ENCODE data around the gene CCDC200.
"Not testable (repeated sequence)": the region's sequence is repeated elsewhere in the genome, so short reads cannot be mapped to it uniquely, and the experiment has no call there.

Gene CCDC200

GRCh38 chr17:43215341-43215740, 13.1 kb downstream of the CCDC200 start:
- DNase-seq: no peak

- DNase-seq: no peak
These were observed 14.9 kb downstream of the CCDC200 start for GRCh38 chr17:43213545-43213944.

- no peak for DNase-seq
These were observed 15.6 kb downstream of the CCDC200 start for GRCh38 chr17:43212641-43213490.

GRCh38 chr17:43211480-43212402, 16.7 kb downstream of the CCDC200 start, which contains the start of gene TMEM106A:
TMEM106A (plus strand) TSS chr17:43211875; CDS start chr17:43213042, 1,167 bp downstream.
- DNase-seq: peak; percentile 88

- DNase-seq: no peak
These were observed 17.3 kb downstream of the CCDC200 start for GRCh38 chr17:43211123-43211479.

GRCh38 chr17:43210576-43210975, 17.8 kb downstream of the CCDC200 start:
- DNase-seq: no peak

GRCh38 chr17:43203013-43203412, 25.4 kb downstream of the CCDC200 start:
- DNase-seq: not testable (repeated sequence)

GRCh38 chr17:43200127-43200526, 28.3 kb downstream of the CCDC200 start:
- DNase-seq: no peak

GRCh38 chr17:43199633-43200032, 28.8 kb downstream of the CCDC200 start:
- no peak for DNase-seq

- no peak for DNase-seq
These were observed 35.2 kb downstream of the CCDC200 start for GRCh38 chr17:43193251-43193650.

GRCh38 chr17:43186656-43187055, 41.8 kb downstream of the CCDC200 start:
- not testable (repeated sequence) for DNase-seq

- DNase-seq: no peak
These were observed 44.5 kb downstream of the CCDC200 start for GRCh38 chr17:43183921-43184320.

- DNase-seq: no peak
These were observed 52.3 kb downstream of the CCDC200 start for GRCh38 chr17:43176119-43176570.

GRCh38 chr17:43175213-43176118, 53.0 kb downstream of the CCDC200 start:
- DNase-seq: peak; percentile 78

GRCh38 chr17:43171586-43172487, 56.6 kb downstream of the CCDC200 start:
- peak; percentile 97 for DNase-seq

Data from fibroblast of upper back skin (primary cell).